Ureter (tissue), 1 donor: ENCODE data around the gene MYT1. TPM values are rescaled to one million over a fixed set of nuclear protein-coding genes. Genes with fewer than 3 reads are reported as not detected.

Experiments
- DNase-seq: peaks from one replicate; pipeline ENCODE4 v3.0.0-alpha.2; 2020; ENCODE audit warnings: low spot score
- total RNA-seq: library from RNA; stranded (reverse); gene quantifications from one replicate; pipeline ENCODE4 v1.2.4, GENCODE V29; 2023
- donor health status: DM: yes; HTN: yes; CAD: no.

MYT1 gene
- total RNA-seq, 1 donor from 2014 or later = 0.18 TPM

DNA sequence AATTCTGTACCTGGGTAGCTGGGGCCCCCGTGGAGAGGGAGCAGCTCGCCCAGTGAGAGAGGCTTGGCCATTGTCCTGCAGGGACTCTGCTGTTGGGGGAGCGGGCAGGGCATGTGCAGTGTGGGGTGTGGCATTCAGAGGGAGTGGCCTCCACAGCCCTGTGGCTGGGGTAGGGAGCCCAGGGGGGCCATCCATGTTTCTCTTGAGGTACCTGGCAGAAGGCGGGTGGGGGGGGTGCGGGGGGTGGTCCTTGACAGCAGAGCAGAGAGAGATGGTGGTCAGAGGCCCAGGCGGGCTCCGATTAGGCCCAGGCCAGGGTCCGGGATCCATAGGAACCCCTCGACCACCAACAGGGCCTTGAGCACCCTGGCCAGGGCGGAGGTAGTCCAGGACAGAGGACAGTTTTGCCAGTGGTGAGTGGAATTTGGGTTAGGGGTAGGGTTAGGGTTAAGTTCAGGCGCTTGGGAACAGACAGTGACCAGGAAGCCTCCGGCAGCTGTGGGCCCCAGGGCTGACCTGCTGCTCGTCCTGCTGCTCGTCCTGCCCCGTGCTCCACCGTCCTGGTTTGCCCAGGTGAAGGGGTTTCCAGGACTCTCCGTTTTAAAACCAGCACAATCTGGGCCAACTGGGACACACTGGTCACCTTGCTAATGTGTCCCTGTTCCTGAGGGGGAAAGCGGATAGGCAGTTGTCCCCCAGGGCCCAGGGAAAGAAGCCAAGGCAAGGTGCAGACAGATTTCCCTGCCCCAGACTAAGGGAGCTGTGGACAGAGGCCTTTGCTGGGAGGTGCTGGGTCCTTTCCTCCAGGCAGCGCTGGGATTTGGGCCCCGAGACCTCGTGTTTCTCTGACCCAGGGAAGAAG lies 24.8 kb upstream of the MYT1 start:
- DNase-seq = no peak

GRCh38 chr20:64140061-64140931 lies 24.0 kb upstream of the MYT1 start:
- DNase-seq = no peak

- no peak for DNase-seq
Measured at GRCh38 chr20:64140956-64141355, 23.3 kb upstream of the MYT1 start.

DNA sequence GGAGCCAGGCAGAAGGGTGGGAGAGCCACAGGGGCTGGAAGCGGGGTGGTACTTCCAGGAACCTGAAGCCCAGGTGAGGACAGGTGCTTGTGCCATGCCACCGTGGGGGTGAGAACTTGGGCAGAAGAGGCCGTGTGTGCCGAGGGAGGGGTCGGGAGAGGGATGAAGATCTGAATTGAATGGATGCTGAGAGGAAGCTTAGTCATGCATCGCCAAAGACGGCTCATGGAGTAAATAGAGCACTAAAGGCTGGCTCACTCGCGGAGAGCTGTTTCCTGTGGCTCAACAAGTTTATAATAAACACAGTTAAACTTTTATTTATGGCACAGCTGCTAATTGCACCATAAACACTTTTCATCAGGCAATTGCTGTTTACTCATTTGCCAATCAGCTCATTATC lies 21.7 kb upstream of the MYT1 start:
- no peak for DNase-seq

GRCh38 chr20:64143018-64143801 lies 21.0 kb upstream of the MYT1 start:
- no peak for DNase-seq

GRCh38 chr20:64144144-64144912 lies 19.9 kb upstream of the MYT1 start:
- peak; percentile 9 for DNase-seq

GRCh38 chr20:64145458-64146300 lies 18.6 kb upstream of the MYT1 start:
- no peak for DNase-seq

DNA sequence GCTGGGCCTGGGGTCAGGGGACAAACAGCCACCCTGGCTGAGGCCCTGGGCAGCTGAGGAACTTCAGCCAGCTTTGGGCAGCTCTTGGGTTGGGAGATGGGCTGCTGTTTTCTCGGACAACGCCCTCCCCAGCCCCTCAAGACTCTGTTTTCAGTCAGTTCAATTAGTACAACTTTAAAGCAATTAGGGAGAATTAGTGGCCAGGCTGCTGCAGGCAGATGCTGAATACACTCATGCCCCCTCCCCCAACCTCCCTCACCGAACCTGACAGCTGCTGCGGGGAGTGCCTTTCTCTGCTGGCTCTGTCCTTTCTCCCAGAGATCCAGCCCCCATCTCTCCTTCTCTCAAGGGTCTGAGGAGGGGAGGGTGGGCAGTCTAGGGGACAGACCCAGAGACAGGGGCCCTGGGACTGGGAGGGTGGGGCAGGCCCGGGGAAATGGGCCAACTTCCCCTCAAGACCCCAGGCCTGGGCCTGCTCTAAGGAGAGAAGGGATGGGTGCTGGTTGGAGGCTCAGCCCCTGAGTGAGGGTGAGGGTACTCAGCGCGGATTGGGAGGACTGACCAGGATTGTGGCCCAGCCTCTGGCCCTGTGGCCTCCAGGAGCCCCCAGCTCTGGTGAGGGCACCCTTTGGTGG lies 17.8 kb upstream of the MYT1 start:
- DNase-seq = no peak

- DNase-seq = no peak
Measured at GRCh38 chr20:64146936-64147477, 17.2 kb upstream of the MYT1 start.

DNA sequence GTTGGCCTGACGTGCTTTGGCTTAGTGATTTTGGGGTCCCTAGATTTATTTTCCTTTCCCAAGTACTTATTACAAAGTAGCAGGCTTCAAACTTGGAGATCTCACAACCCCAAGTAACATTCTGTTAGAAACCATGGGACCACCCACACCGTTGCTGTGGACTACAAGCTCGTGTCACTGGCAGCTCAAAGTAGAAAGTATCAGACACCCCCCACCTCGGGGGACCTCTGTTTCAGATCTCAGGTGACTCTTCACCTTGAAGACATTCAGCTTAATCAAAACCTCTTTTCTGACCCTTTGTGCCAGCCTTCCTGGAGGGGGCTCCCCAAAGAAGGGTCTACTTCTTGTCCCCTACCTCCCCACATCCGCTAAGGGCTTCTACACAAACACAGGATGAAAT lies 15.7 kb upstream of the MYT1 start:
- no peak for DNase-seq

DNA sequence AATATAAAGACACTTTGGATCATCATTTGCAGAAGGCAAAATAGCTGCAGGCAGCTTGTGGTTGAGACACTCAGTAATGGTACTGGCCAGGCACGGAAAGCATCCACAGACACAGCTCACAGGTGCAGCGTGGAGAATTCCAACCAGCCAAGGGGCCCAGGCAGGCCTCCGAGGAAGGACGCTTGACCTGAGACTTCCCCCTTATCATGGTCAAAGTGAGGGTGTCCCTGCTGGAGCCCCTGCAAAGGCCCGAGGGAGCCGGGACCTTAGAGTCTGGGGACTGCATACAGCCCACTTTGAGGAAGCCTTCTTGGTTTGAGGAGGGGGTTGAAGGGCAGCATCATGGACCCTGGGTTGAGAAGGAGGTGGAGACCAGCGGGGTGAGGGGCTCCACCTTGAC lies 15.1 kb upstream of the MYT1 start:
- no peak for DNase-seq

DNA sequence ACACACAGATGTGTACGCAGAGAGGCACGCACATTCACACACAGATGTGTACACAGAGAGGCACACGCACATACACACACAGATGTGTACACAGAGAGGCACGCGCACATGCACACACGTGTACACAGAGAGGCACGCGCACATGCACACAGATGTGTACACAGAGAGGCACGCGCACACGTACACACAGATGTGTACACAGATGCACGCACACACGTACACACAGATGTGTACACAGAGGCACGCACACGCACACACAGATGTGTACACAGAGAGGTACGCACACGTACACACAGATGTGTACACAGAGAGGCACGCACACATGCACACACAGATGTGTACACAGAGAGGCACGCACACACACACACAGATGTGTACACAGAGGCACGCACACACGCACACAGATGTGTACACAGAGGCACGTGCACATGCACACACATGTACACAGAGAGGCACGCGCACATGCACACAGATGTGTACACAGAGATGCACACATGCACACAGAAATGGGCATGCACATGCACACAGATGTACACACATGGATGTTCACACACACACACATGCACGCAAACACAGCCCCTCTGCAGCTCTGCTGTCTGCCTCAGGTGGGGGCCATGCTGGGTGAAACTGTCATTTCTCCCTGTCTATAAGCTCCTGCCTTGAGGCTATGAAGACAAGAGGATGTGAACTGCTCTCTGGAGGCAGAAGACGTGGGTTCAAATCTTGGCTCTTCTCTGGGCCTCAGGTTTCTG lies 14.3 kb upstream of the MYT1 start:
- no peak for DNase-seq

GRCh38 chr20:64150756-64151632 lies 13.3 kb upstream of the MYT1 start:
- DNase-seq = no peak

- DNase-seq = no peak
Measured at GRCh38 chr20:64151633-64152530, 12.4 kb upstream of the MYT1 start.

DNA sequence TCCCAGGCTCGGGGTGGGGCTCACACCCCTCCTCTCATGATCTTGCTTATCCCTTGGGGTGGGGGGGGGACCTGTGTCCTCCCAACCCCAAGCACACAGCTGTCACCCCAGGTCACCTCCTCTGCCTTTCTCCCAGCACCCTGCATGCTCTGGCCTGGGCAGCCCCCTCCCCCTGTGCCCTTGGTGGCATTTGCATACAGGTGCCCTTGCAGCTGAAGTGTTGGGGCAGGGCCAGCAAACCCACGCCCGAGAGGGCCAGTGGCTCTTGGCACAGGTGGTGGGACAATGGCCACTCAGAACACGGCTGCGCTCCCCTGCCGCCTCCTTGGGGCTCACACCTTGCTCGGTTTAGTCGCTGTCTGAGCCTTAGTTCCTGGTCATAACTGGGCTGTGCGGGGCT lies 11.3 kb upstream of the MYT1 start:
- DNase-seq = no peak

DNA sequence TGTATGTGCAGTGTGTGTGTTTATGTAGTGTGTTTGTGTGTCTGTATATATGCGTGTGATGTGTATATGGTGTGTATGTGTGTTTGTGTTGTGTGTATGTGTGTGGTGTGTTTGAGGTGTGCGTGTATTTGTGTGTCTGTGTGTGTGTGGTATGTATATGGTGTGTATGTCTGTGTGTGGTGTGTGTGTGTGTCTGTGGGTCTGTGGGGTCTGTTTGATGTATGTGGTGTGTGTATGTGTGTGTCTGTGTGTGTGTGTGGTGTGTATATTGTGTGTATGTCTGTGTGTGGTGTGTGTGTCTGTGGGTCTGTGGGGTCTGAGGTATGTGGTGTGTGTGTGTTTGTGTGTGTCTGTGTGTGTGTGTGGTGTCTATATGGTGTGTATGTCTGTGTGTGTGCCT lies 10.8 kb upstream of the MYT1 start:
- no peak for DNase-seq
